ENCODE results near the gene RREB1.

RREB1 gene

GRCh38 chr6:7243179-7243981 lies 135.6 kb downstream of the RREB1 start:
- no peak for DNase-seq (ENCODE audit: low read depth)

GRCh38 chr6:7245668-7246393 lies 138.1 kb downstream of the RREB1 start:
- no peak for DNase-seq (ENCODE audit: low read depth)

GRCh38 chr6:7246401-7247178 lies 138.8 kb downstream of the RREB1 start:
- no peak for DNase-seq (ENCODE audit: low read depth)

- DNase-seq (ENCODE audit: low read depth) = no peak
Measured at GRCh38 chr6:7247179-7247456, 139.4 kb downstream of the RREB1 start.

GRCh38 chr6:7247828-7248227 lies 140.1 kb downstream of the RREB1 start:
- no peak for DNase-seq (ENCODE audit: low read depth)

- DNase-seq (ENCODE audit: low read depth) = no peak
Measured at GRCh38 chr6:7249391-7249790, 141.6 kb downstream of the RREB1 start.

GRCh38 chr6:7249946-7250643 lies 142.3 kb downstream of the RREB1 start:
- no peak for DNase-seq (ENCODE audit: low read depth)

GRCh38 chr6:7250812-7251211 lies 143.1 kb downstream of the RREB1 start:
- DNase-seq (ENCODE audit: low read depth) = no peak

GRCh38 chr6:7251646-7252260 lies 144.0 kb downstream of the RREB1 start:
- DNase-seq (ENCODE audit: low read depth) = no peak

- no peak for DNase-seq (ENCODE audit: low read depth)
Measured at GRCh38 chr6:7252390-7252789, 144.6 kb downstream of the RREB1 start.

GRCh38 chr6:7254980-7255835 lies 147.4 kb downstream of the RREB1 start:
- no peak for DNase-seq (ENCODE audit: low read depth)

- no peak for DNase-seq (ENCODE audit: low read depth)
Measured at GRCh38 chr6:7255918-7256317, 148.2 kb downstream of the RREB1 start.

GRCh38 chr6:7256785-7257184 lies 149.0 kb downstream of the RREB1 start:
- no peak for DNase-seq (ENCODE audit: low read depth)

- DNase-seq (ENCODE audit: low read depth) = no peak
Measured at GRCh38 chr6:7257521-7258230, 149.9 kb downstream of the RREB1 start.

GRCh38 chr6:7258231-7258763 lies 150.5 kb downstream of the RREB1 start:
- no peak for DNase-seq (ENCODE audit: low read depth)

- no peak for DNase-seq (ENCODE audit: low read depth)
Measured at GRCh38 chr6:7260291-7261031, 152.7 kb downstream of the RREB1 start.

GRCh38 chr6:7261032-7261841 lies 153.5 kb downstream of the RREB1 start:
- no peak for DNase-seq (ENCODE audit: low read depth)

GRCh38 chr6:7261852-7262461 lies 154.2 kb downstream of the RREB1 start:
- DNase-seq (ENCODE audit: low read depth) = no peak

All from activated T-helper 1 cell treated with Interleukin-2 at 50 U/mL for 16 hours (primary cell).